ENCODE data around the gene SLC2A13. TPM values are rescaled to one million over a fixed set of nuclear protein-coding genes. Genes with fewer than 3 reads are reported as not detected.
"Not testable (repeated sequence)": the region's sequence is repeated elsewhere in the genome, so short reads cannot be mapped to it uniquely, and the experiment has no call there.

The SLC2A13 gene
- total RNA-seq, 1 experiment from 2014 or later: 0.66 TPM

- Histone ChIP-seq H3K36me3 (no peaks in the 10 kb centered on the region), H3K9me3 (no peaks in the 10 kb centered on the region), H3K27me3 (no peaks in the 10 kb centered on the region), H3K4me3 (no peak overlapping the region)
- peak; percentile 19 for DNase-seq
These were observed 47.1 kb downstream of the SLC2A13 start for GRCh38 chr12:40058721-40059190.

DNA sequence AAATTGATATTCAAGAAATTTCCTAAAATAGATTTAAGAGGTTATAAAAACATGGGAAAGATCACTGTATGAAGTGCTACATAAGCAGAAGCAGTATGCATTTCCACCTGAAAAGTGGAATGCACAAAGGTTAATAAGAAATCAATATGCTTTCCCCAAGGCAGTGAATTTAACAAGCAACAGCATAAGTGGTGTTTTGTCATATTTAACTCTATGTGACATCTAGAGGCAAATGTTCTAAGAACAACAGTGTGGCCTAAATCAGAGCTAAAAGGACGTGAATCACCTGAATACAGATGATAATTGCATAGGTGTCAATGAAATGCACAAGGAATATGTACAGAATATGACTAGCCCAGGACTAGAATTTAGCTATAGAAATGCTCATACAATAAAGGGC lies 49.5 kb downstream of the SLC2A13 start:
- no peak for DNase-seq
- no peaks in the 10 kb centered on the region for H3K9me3 ChIP-seq
- H3K4me3 ChIP-seq: no peak overlapping the region
- H3K27me3 ChIP-seq: no peaks in the 10 kb centered on the region
- no peaks in the 10 kb centered on the region for H3K36me3 ChIP-seq

DNA sequence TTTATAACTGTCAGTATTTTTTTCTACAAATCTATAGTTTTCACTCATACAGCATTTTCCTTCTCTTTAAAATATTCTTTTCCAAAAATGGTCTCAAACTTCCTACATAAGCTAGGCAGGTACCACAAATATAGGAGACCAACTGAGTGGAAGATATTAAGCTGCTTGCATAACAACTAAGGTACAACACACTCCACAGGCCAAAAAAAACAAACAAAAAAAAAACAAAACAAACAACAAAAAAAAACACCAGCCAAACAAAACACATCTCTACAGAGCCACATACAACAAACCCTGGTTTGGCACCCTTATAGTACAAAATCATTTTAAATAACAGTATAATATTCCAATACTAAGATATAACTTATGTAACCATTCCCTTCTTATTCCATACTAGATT lies 50.1 kb downstream of the SLC2A13 start:
- DNase-seq: no peak
- Histone ChIP-seq H3K27me3 (no peaks in the 10 kb centered on the region), H3K9me3 (no peaks in the 10 kb centered on the region), H3K36me3 (no peaks in the 10 kb centered on the region), H3K4me3 (no peak overlapping the region)

DNA sequence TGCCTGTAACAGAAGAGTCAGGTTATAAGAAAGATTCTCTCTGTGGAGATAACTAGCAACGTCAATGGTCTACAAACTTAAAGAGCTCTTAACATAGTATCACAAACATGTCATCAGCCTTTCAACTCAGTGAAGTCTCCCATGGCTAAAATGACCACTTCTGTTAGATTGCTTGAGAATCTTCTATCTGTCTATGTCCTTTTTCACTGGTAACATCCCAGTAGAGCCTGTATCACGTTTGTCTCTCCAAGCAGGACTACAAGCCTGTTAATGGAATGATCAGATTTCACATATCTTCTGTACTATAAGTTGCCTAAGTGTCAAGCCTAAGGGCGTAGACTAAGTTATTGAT lies 50.7 kb downstream of the SLC2A13 start:
- DNase-seq: no peak
- Histone ChIP-seq H3K36me3 (no peaks in the 10 kb centered on the region), H3K9me3 (no peaks in the 10 kb centered on the region), H3K4me3 (no peak overlapping the region), H3K27me3 (no peaks in the 10 kb centered on the region)

GRCh38 chr12:40054555-40055227 lies 51.2 kb downstream of the SLC2A13 start:
- Histone ChIP-seq H3K27me3 (no peaks in the 10 kb centered on the region), H3K4me3 (no peak overlapping the region)

GRCh38 chr12:40049268-40049667 lies 56.6 kb downstream of the SLC2A13 start:
- no peak overlapping the region for H3K4me3 ChIP-seq
- H3K9me3 ChIP-seq: no peaks in the 10 kb centered on the region
- no peak for DNase-seq
- no peaks in the 10 kb centered on the region for H3K36me3 ChIP-seq
- no peaks in the 10 kb centered on the region for H3K27me3 ChIP-seq

More at GRCh38 chr12:40054555-40055227, 51.2 kb downstream of the SLC2A13 start:
- no peaks in the 10 kb centered on the region for H3K9me3 ChIP-seq
- peak; percentile 85 for DNase-seq
- H3K36me3 ChIP-seq: no peaks in the 10 kb centered on the region

GRCh38 chr12:40047002-40047401 lies 58.9 kb downstream of the SLC2A13 start:
- not testable (repeated sequence) for H3K36me3 ChIP-seq, H3K9me3 ChIP-seq, H3K27me3 ChIP-seq, DNase-seq, H3K4me3 ChIP-seq

DNA sequence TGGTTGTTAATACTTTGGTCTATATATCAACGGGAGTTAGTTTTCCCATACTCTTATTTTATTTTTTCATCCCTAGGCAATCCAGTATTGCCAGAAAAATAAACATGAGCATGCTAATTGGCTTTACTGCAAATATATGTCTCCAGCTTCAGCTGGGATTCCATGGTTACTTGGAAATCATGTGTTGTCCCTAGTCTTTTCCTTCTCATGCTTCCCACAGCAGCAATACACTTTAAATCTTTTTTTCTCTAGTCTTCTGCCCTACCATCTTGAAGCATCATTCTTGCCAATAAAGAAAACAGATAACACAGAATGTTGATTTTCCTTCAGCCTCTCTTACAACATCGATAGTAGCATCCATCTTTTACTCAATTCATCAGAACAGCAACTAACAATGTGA lies 60.2 kb downstream of the SLC2A13 start:
- Histone ChIP-seq H3K9me3 (no peaks in the 10 kb centered on the region), H3K36me3 (no peaks in the 10 kb centered on the region)

GRCh38 chr12:40044396-40044795 lies 61.5 kb downstream of the SLC2A13 start:
- DNase-seq: no peak
- Histone ChIP-seq H3K4me3 (no peak overlapping the region), H3K36me3 (no peaks in the 10 kb centered on the region), H3K9me3 (no peaks in the 10 kb centered on the region), H3K27me3 (no peaks in the 10 kb centered on the region)

More for the DNA sequence above, 60.2 kb downstream of the SLC2A13 start:
- DNase-seq: no peak
- Histone ChIP-seq H3K27me3 (no peaks in the 10 kb centered on the region), H3K4me3 (no peak overlapping the region)

- Histone ChIP-seq H3K36me3 (no peaks in the 10 kb centered on the region), H3K4me3 (no peak overlapping the region), H3K27me3 (no peaks in the 10 kb centered on the region), H3K9me3 (no peaks in the 10 kb centered on the region)
- no peak for DNase-seq
These were observed 66.3 kb downstream of the SLC2A13 start for GRCh38 chr12:40039598-40039997.

GRCh38 chr12:40038619-40039018 lies 67.3 kb downstream of the SLC2A13 start:
- Histone ChIP-seq H3K27me3 (no peaks in the 10 kb centered on the region), H3K9me3 (no peaks in the 10 kb centered on the region), H3K4me3 (no peak overlapping the region), H3K36me3 (no peaks in the 10 kb centered on the region)
- no peak for DNase-seq

DNA sequence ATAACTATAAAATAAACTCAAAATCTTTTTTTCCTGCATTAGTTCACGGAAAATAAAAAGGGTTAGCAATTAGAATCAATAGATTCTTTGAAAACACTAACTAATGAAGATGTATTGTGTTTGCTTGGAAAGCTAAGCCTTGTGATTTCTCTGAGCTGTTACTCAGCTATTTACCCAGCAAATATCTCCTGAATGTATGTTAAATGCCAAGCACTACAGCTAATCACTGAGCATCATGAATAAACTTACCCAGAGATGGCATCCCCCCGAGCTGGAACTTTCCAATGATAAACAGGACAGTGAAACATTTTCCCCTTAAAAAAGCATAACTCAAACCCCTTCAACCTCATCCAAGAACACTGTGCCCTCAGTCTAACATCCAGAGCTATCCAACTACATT lies 71.2 kb downstream of the SLC2A13 start:
- DNase-seq: no peak
- Histone ChIP-seq H3K4me3 (no peak overlapping the region), H3K9me3 (no peaks in the 10 kb centered on the region)

GRCh38 chr12:40034156-40034555 lies 71.7 kb downstream of the SLC2A13 start:
- Histone ChIP-seq H3K4me3 (no peak overlapping the region), H3K27me3 (no peaks in the 10 kb centered on the region), H3K36me3 (no peaks in the 10 kb centered on the region), H3K9me3 (no peaks in the 10 kb centered on the region)
- DNase-seq: no peak

More for the DNA sequence above, 71.2 kb downstream of the SLC2A13 start:
- H3K36me3 ChIP-seq: no peaks in the 10 kb centered on the region
- H3K27me3 ChIP-seq: no peaks in the 10 kb centered on the region

- Histone ChIP-seq H3K4me3 (no peak overlapping the region), H3K36me3 (no peaks in the 10 kb centered on the region), H3K27me3 (no peaks in the 10 kb centered on the region), H3K9me3 (no peaks in the 10 kb centered on the region)
- no peak for DNase-seq
These were observed 72.6 kb downstream of the SLC2A13 start for GRCh38 chr12:40033242-40033630.

DNA sequence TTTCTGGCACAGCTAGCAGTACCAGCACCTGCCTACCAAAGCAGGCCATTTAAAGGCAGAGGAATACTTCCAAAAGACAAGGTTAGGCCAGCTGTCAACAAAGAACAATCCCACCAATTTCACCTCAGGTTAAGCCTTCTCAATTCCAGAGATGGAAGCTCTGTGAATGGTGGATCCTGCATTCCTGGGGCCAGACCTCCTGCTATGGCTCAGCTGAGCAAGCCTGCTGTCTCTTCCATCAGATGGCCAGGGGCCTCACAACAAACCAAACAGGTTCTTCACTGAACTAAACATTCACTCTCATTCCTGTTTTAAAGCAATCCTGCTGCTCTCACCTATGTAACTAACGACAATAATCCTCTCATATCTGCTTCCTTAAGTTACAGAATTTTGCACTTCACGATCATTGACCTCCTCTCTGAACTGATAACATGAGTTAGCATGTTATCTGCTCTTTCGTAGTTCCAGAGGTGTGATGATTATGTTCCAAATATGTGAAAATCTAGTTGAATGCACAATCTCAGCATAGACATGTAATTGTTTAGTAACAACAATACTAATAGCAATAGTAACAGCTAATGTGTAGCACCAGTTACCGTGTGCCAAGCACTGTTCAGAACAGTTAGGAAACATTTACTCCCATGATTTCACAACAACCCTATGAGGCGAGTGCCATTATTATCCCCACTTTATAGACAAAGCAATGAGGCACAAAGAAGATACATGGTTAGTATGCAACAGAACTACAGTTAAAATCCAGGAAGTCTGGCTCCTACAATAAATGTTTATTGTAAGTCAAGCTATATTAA lies 73.2 kb downstream of the SLC2A13 start:
- no peak for DNase-seq

DNA sequence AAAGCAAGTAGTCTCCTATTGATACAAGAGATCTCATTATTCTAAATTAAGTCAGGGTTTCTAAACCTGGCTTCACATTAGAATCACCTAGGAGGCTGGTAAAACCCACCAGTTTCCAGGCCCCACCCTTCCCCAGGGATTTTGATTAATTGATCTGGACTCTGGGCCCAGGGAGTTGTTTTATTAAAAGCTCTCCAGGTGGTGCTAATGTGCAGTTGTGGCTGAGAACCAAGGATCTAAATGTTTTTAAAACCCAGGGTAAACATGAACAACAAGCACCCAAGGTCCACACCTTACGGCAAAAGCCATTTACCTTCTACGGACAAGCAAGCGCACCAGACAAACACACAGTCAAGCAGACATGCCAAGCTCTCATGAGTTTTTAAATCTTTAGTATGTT lies 73.9 kb downstream of the SLC2A13 start:
- Histone ChIP-seq H3K4me3 (no peak overlapping the region), H3K9me3 (no peaks in the 10 kb centered on the region), H3K36me3 (no peaks in the 10 kb centered on the region), H3K27me3 (no peaks in the 10 kb centered on the region)
- DNase-seq: no peak

More for the DNA sequence above, 73.2 kb downstream of the SLC2A13 start:
- Histone ChIP-seq H3K27me3 (no peaks in the 10 kb centered on the region), H3K4me3 (no peak overlapping the region), H3K36me3 (no peaks in the 10 kb centered on the region), H3K9me3 (no peaks in the 10 kb centered on the region)

GRCh38 chr12:40030970-40031369 lies 74.9 kb downstream of the SLC2A13 start:
- not testable (repeated sequence) for H3K27me3 ChIP-seq, H3K4me3 ChIP-seq, H3K9me3 ChIP-seq, H3K36me3 ChIP-seq, DNase-seq

- no peak for DNase-seq
- no peaks in the 10 kb centered on the region for H3K36me3 ChIP-seq
- no peak overlapping the region for H3K4me3 ChIP-seq
- H3K27me3 ChIP-seq: no peaks in the 10 kb centered on the region
- no peaks in the 10 kb centered on the region for H3K9me3 ChIP-seq
These were observed 77.6 kb downstream of the SLC2A13 start for GRCh38 chr12:40028296-40028695.
